ENCODE data around the gene HPN.
"Not testable (repeated sequence)": the region's sequence is repeated elsewhere in the genome, so short reads cannot be mapped to it uniquely, and the experiment has no call there.

HPN gene

GRCh38 chr19:35027851-35028599, 13.5 kb upstream of the HPN start:
- no peak for DNase-seq (ENCODE audit: low read depth in 2 of 2)

- DNase-seq (ENCODE audit: low read depth in 2 of 2): not testable (repeated sequence)
Measured at GRCh38 chr19:35028600-35028885, 13.0 kb upstream of the HPN start.

- not testable (repeated sequence) for DNase-seq (ENCODE audit: low read depth in 2 of 2)
Measured at GRCh38 chr19:35029275-35029736, 12.2 kb upstream of the HPN start.

GRCh38 chr19:35029737-35030256, 11.7 kb upstream of the HPN start:
- no peak for DNase-seq (ENCODE audit: low read depth in 2 of 2)

- peak; percentile 64 to 66 for DNase-seq (ENCODE audit: low read depth in 2 of 2)
Measured at GRCh38 chr19:35030257-35031071, 11.1 kb upstream of the HPN start, which contains the start of gene SCN1B. TSS of gene SCN1B (plus strand) at chr19:35030470. CDS start at chr19:35030821, 351 bp downstream.

- DNase-seq (ENCODE audit: low read depth in 2 of 2): no peak
Measured at GRCh38 chr19:35031072-35031881, 10.2 kb upstream of the HPN start.

- DNase-seq (ENCODE audit: low read depth in 2 of 2): no peak
Measured at GRCh38 chr19:35032356-35032865, 9.1 kb upstream of the HPN start.

- no peak for DNase-seq (ENCODE audit: low read depth in 2 of 2)
Measured at GRCh38 chr19:35033067-35034004, 8.2 kb upstream of the HPN start.

- DNase-seq (ENCODE audit: low read depth in 2 of 2): no peak
Measured at GRCh38 chr19:35034005-35034502, 7.5 kb upstream of the HPN start.

- no peak for DNase-seq (ENCODE audit: low read depth in 2 of 2)
Measured at GRCh38 chr19:35034588-35035382, 6.7 kb upstream of the HPN start.

GRCh38 chr19:35037716-35038622, 3.6 kb upstream of the HPN start:
- DNase-seq (ENCODE audit: low read depth in 2 of 2): no peak

GRCh38 chr19:35038623-35039512, 2.7 kb upstream of the HPN start:
- no peak for DNase-seq (ENCODE audit: low read depth in 2 of 2)

- DNase-seq (ENCODE audit: low read depth in 2 of 2): no peak
Measured at GRCh38 chr19:35039881-35040825, 1.4 kb upstream of the HPN start.

- DNase-seq (ENCODE audit: low read depth in 2 of 2): no peak
Measured at GRCh38 chr19:35040826-35041547, 534 bp upstream of the HPN start.

- no peak for DNase-seq (ENCODE audit: low read depth in 2 of 2)
Measured at GRCh38 chr19:35042056-35042730, 672 bp downstream of the HPN start.

Measured in stimulated activated CD8-positive, alpha-beta memory T cell treated with anti-CD3 and anti-CD28 coated beads, Interleukin-15, amount 100 ng/mL, for 48 hours (primary cell).